Osteoblast (primary cell): ENCODE measurements around the gene HNRNPH3. TPM values are rescaled to one million over a fixed set of nuclear protein-coding genes. Genes with fewer than 3 reads are reported as not detected.

ENCODE experiments used
- DNase-seq: peaks from one replicate; pipeline ENCODE4 v3.0.0; 2011; ENCODE audit warnings: low spot score, mixed read lengths; ENCODE audit not compliant: insufficient read length; ENCODE audit errors: missing footprints
- H2AFZ ChIP-seq: 2 replicates; pipeline ENCODE4 v1.6.0; 2011; ENCODE audit warnings: mild to moderate bottlenecking, low read length
- H3K27ac ChIP-seq: 2 replicates; pipeline ENCODE4 v1.5.1; 2011; ENCODE audit warnings: mild to moderate bottlenecking, low read depth, low read length, moderate library complexity
- H3K27me3 ChIP-seq: 2 replicates; pipeline ENCODE4 v1.6.0; 2012; ENCODE audit warnings: mild to moderate bottlenecking, control low read depth, inconsistent platforms, low read length, moderate library complexity; ENCODE audit not compliant: insufficient read depth
- H3K36me3 ChIP-seq: 2 replicates; pipeline ENCODE4 v1.5.1; 2011; ENCODE audit warnings: mild to moderate bottlenecking, low read length, control low read depth, moderate library complexity; ENCODE audit not compliant: insufficient read depth
- H3K4me1 ChIP-seq: 2 replicates; pipeline ENCODE4 v1.5.1; 2011; ENCODE audit warnings: mild to moderate bottlenecking, low read length, control low read depth, moderate library complexity; ENCODE audit not compliant: insufficient read depth
- H3K4me2 ChIP-seq: 2 replicates; pipeline ENCODE4 v1.6.0; 2011; ENCODE audit warnings: mild to moderate bottlenecking, low read length; ENCODE audit not compliant: insufficient read depth
- H3K4me3 ChIP-seq: fragments of 200-600 bp; sonication (generic); 3 replicates; pipeline ENCODE4 v1.5.1; 2012; ENCODE audit warnings: mild to moderate bottlenecking, low read length, inconsistent platforms; ENCODE audit not compliant: insufficient read depth
- H3K79me2 ChIP-seq: 2 replicates; pipeline ENCODE4 v1.6.0; 2012; ENCODE audit warnings: mild to moderate bottlenecking, low read length, control low read depth, inconsistent platforms; ENCODE audit not compliant: insufficient read depth
- H3K9me3 ChIP-seq: 2 replicates; pipeline ENCODE4 v1.5.1; 2011; ENCODE audit warnings: low read depth, low read length, control low read depth
- H4K20me1 ChIP-seq: 2 replicates; pipeline ENCODE4 v1.6.0; 2012; ENCODE audit warnings: mild to moderate bottlenecking, low read length, control low read depth; ENCODE audit not compliant: insufficient read depth
- CTCF ChIP-seq: IDR thresholded peaks from 2 replicates; pipeline ENCODE4 v1.5.1; 2011; ENCODE audit warnings: mild to moderate bottlenecking, low read depth, low read length, moderate library complexity; ENCODE audit errors: extremely low read depth
- total RNA-seq: library from RNA; depleted of rRNA; stranded (reverse); fragments of >200 nt; gene quantifications from 2 replicates; pipeline ENCODE4 v1.2.3, GENCODE V29; 2012

The HNRNPH3 gene
- total RNA-seq, 1 donor = 10.1 TPM

GRCh38 chr10:68327889-68328786 is 3.7 kb upstream of the HNRNPH3 start:
- H4K20me1 ChIP-seq = peaks cover 7% of the 10 kb centered on the region
- H2AFZ ChIP-seq = peak overlapping the region; percentile 70
- peaks cover 33% of the 10 kb centered on the region for H3K4me1 ChIP-seq
- TF ChIP-seq CTCF = no peak
- H3K27me3 ChIP-seq = no peaks in the 10 kb centered on the region
- peaks cover 31% of the 10 kb centered on the region for H3K79me2 ChIP-seq
- H3K36me3 ChIP-seq = no peaks in the 10 kb centered on the region
- peak overlapping the region; percentile 95 for H3K27ac ChIP-seq
- H3K4me2 ChIP-seq = peak overlapping the region; percentile 86
- peak; percentile 82 for DNase-seq
- no peaks in the 10 kb centered on the region for H3K9me3 ChIP-seq
- peak overlapping the region; percentile 61 for H3K4me3 ChIP-seq

GRCh38 chr10:68329506-68329861 is 2.4 kb upstream of the HNRNPH3 start:
- peaks cover 20% of the 10 kb centered on the region for H4K20me1 ChIP-seq
- peak overlapping the region; percentile 95 for H3K27ac ChIP-seq
- peak overlapping the region; percentile 86 for H3K4me2 ChIP-seq
- TF ChIP-seq CTCF = no peak
- peaks cover 37% of the 10 kb centered on the region for H3K4me1 ChIP-seq
- peaks cover 45% of the 10 kb centered on the region for H3K79me2 ChIP-seq
- no peaks in the 10 kb centered on the region for H3K27me3 ChIP-seq
- H3K9me3 ChIP-seq = no peaks in the 10 kb centered on the region
- H2AFZ ChIP-seq = no peak overlapping the region
- DNase-seq = peak; percentile 23
- no peaks in the 10 kb centered on the region for H3K36me3 ChIP-seq
- no peak overlapping the region for H3K4me3 ChIP-seq

GRCh38 chr10:68330852-68331454 is 911 bp upstream of the HNRNPH3 start:
- TF ChIP-seq CTCF = no peak
- Histone ChIP-seq H3K4me2 (peak overlapping the region; percentile 92), H3K79me2 (peaks cover 58% of the 10 kb centered on the region), H3K9me3 (no peaks in the 10 kb centered on the region), H3K27me3 (no peaks in the 10 kb centered on the region), H3K4me1 (peaks cover 50% of the 10 kb centered on the region), H4K20me1 (peaks cover 35% of the 10 kb centered on the region), H3K36me3 (no peaks in the 10 kb centered on the region), H2AFZ (peak overlapping the region; percentile 86), H3K4me3 (peak overlapping the region; percentile 93), H3K27ac (peak overlapping the region; percentile 95)
- peak; percentile 10 for DNase-seq
